Kidney (tissue), 14 donors: ENCODE measurements around the gene ROR2. TPM values are rescaled to one million over a fixed set of nuclear protein-coding genes. Genes with fewer than 3 reads are reported as not detected.

Experiments
- DNase-seq, 5 donors: peaks; one replicate each; pipeline ENCODE4 v3.0.0-alpha.2; 2013 to 2020
- FAIRE-seq: peaks from 2 replicates; lab custom pipeline; 2012; peaks lifted over from hg19 to GRCh38; lab: Jason Lieb, UNC
- H3K27ac ChIP-seq, 2 donors: one replicate each; pipeline ENCODE4 v1.7.0; 2013; ENCODE audit warnings: low read depth in 2 of 2, low read length in 2 of 2, inconsistent platforms in 1 of 2
- H3K27me3 ChIP-seq: one replicate; pipeline ENCODE4 v1.7.1; 2013; ENCODE audit warnings: low read length, inconsistent platforms; ENCODE audit not compliant: control insufficient read depth, insufficient read depth
- H3K36me3 ChIP-seq, 3 donors: one replicate each; pipeline versions ENCODE4 v1.7.0 to v1.7.1; 2013; ENCODE audit warnings: low read length in 3 of 3, control low read depth in 1 of 3, inconsistent platforms in 1 of 3; ENCODE audit not compliant: insufficient read depth in 3 of 3, control insufficient read depth in 2 of 3
- H3K4me1 ChIP-seq, 3 donors: one replicate each; pipeline versions ENCODE4 v1.7.0 to v1.7.1; 2013; ENCODE audit warnings: low read length in 3 of 3, inconsistent platforms in 1 of 3, low read depth in 1 of 3; ENCODE audit not compliant: control insufficient read depth in 2 of 3, insufficient read depth in 2 of 3
- H3K4me3 ChIP-seq, 3 donors: one replicate each; pipeline versions ENCODE4 v1.7.0 to v1.8.1; 2013; ENCODE audit warnings: low read length in 3 of 3, control low read depth in 1 of 3, inconsistent platforms in 1 of 3
- H3K9ac ChIP-seq, 3 donors: one replicate each; pipeline versions ENCODE4 v1.7.0 to v1.7.1; 2013; ENCODE audit warnings: low read length in 3 of 3, control low read depth in 1 of 3, inconsistent platforms in 1 of 3
- H3K9me3 ChIP-seq, 3 donors: one replicate each; pipeline versions ENCODE4 v1.7.0 to v1.7.1; 2013; ENCODE audit warnings: low read length in 3 of 3, control low read depth in 1 of 3, inconsistent platforms in 1 of 3; ENCODE audit not compliant: control insufficient read depth in 2 of 3, insufficient read depth in 1 of 3
- CTCF ChIP-seq: IDR thresholded peaks from 3 replicates; pipeline ENCODE4 v1.5.1; 2012; ENCODE audit warnings: mild to moderate bottlenecking, moderate library complexity, borderline replicate concordance; ENCODE audit not compliant: insufficient read depth; ENCODE audit errors: extremely low read depth
- intact Hi-C: fragments of 100-400 bp; cut with DNase I; formaldehyde crosslinking; loops from one replicate; pipeline ENCODE4 v1.11.1; 2022
- polyA plus RNA-seq: library from polyadenylated mRNA; stranded (reverse); fragments of 350-450 nt; fragmentation: Illumina TruSeq; extraction: RNeasy Lipid Tissue Mini Kit (QIAGEN cat#74804); gene quantifications from one replicate; pipeline ENCODE4 v1.2.3, GENCODE V29; 2014; ENCODE audit warnings: low read depth, low replicate concordance; ENCODE audit not compliant: insufficient read depth
- total RNA-seq: library from RNA; stranded (reverse); fragmentation: NEBNext Ultra II Directional; extraction: Animal tissue kit (Norgen Biotek cat#: 25700); gene quantifications from one replicate; pipeline ENCODE4 v1.2.1, GENCODE V29; 2021
- donor health status: control.
- donor health status: control.
- donor health status: control.
- donor health status: control.
- donor health status: control.
- donor health status: DM: yes; HTN: yes; CAD: no.
- donor health status: Normal renal cell carcinoma (clear cell type).

Gene ROR2
- total and polyA plus RNA-seq, 2 donors from 2014 or later = 1.5 to 5.7 TPM

GRCh38 chr9:91840469-91840868 is 109.6 kb downstream of the ROR2 start:
- Histone ChIP-seq H3K27ac (no peak overlapping the region), H3K36me3 (no peaks in the 10 kb centered on the region), H3K9ac (no peak overlapping the region), H3K4me3 (no peak overlapping the region), H3K4me1 (peaks cover 0 to 3% (median 0%) of the 10 kb centered on the region in 3 donors), H3K9me3 (no peaks in the 10 kb centered on the region), H3K27me3 (no peaks in the 10 kb centered on the region)
- FAIRE-seq (no peak), DNase-seq (no peak)
- TF ChIP-seq CTCF = no peak
- intact Hi-C loops = no loop called here

GRCh38 chr9:91839926-91840465 is 110.0 kb downstream of the ROR2 start:
- DNase-seq (peak in 1 of 5 donors; percentile 27), FAIRE-seq (no peak)
- Histone ChIP-seq H3K4me1 (peaks cover 0 to 3% (median 0%) of the 10 kb centered on the region in 3 donors), H3K9ac (no peak overlapping the region), H3K27ac (no peak overlapping the region), H3K27me3 (no peaks in the 10 kb centered on the region), H3K9me3 (no peaks in the 10 kb centered on the region), H3K36me3 (no peaks in the 10 kb centered on the region), H3K4me3 (no peak overlapping the region)
- intact Hi-C loops = no loop called here
- TF ChIP-seq CTCF = no peak

- H3K36me3 ChIP-seq = no peaks in the 10 kb centered on the region
- no peaks in the 10 kb centered on the region for H3K9me3 ChIP-seq
- intact Hi-C loops = no loop called here
- no peak overlapping the region for H3K27ac ChIP-seq
- peak in 4 of 5 donors; percentile 45 to 83 (median 65) for DNase-seq
- no peak overlapping the region for H3K9ac ChIP-seq
- H3K27me3 ChIP-seq = no peaks in the 10 kb centered on the region
- H3K4me3 ChIP-seq = no peak overlapping the region
- peaks cover 0 to under 1% (median 0%) of the 10 kb centered on the region in 3 donors for H3K4me1 ChIP-seq
- TF ChIP-seq CTCF = no peak
- no peak for FAIRE-seq
Observed at GRCh38 chr9:91837981-91838731, 111.9 kb downstream of the ROR2 start.
